ENCODE data around the gene CARD11. TPM values are rescaled to one million over a fixed set of nuclear protein-coding genes. Genes with fewer than 3 reads are reported as not detected.

The CARD11 gene
- total and polyA plus RNA-seq, 4 donors: 0.18 to 1.9 (median 1.5) TPM

GRCh38 chr7:2978408-2978807 lies 65.3 kb downstream of the CARD11 start:
- H3K27me3 ChIP-seq (ENCODE audit: control insufficient read depth in 1 of 2, insufficient read depth in 2 of 2, low read length in 1 of 2): no peaks in the 10 kb centered on the region
- no peak overlapping the region for H3K27ac ChIP-seq (ENCODE audit: low read depth in 1 of 2, low read length in 2 of 2)
- no peaks in the 10 kb centered on the region for H3K4me1 ChIP-seq (ENCODE audit: control insufficient read depth in 1 of 2, insufficient read depth in 2 of 2, low read length in 2 of 2)
- no peaks in the 10 kb centered on the region for H3K9me3 ChIP-seq (ENCODE audit: control insufficient read depth, low read length)
- ATAC-seq (ENCODE audit: low FRiP score) (no peak), DNase-seq (peak in 1 of 2 donors; percentile 55)
- WGBS, 2 donors: 13 to 15% methylated on average over 15 of the region's 15 CpGs
- intact Hi-C loops (cut with DNase I): no loop called here
- H3K36me3 ChIP-seq (ENCODE audit: control insufficient read depth in 1 of 2, insufficient read depth in 2 of 2, low read length in 1 of 2): no peaks in the 10 kb centered on the region
- H3K4me3 ChIP-seq (ENCODE audit: low read length in 2 of 2): no peak overlapping the region

- intact Hi-C loops (cut with DNase I): no loop called here
- H3K27ac ChIP-seq (ENCODE audit: low read depth in 1 of 2, low read length in 2 of 2): no peak overlapping the region
- no peak overlapping the region for H3K4me3 ChIP-seq (ENCODE audit: low read length in 2 of 2)
- peak in 1 of 2 donors; percentile 8 for DNase-seq
- H3K4me1 ChIP-seq (ENCODE audit: control insufficient read depth in 1 of 2, insufficient read depth in 2 of 2, low read length in 2 of 2): no peaks in the 10 kb centered on the region
- no peaks in the 10 kb centered on the region for H3K36me3 ChIP-seq (ENCODE audit: control insufficient read depth in 1 of 2, insufficient read depth in 2 of 2, low read length in 1 of 2)
- 74 to 77% methylated on average over 11 of the region's 11 CpGs for WGBS, 2 donors
- no peak for ATAC-seq (ENCODE audit: low FRiP score)
- H3K9me3 ChIP-seq (ENCODE audit: control insufficient read depth, low read length): no peaks in the 10 kb centered on the region
- H3K27me3 ChIP-seq (ENCODE audit: control insufficient read depth in 1 of 2, insufficient read depth in 2 of 2, low read length in 1 of 2): no peaks in the 10 kb centered on the region
Observed at GRCh38 chr7:2975821-2976371, 67.8 kb downstream of the CARD11 start.

GRCh38 chr7:2974093-2974819 lies 69.4 kb downstream of the CARD11 start:
- no peak overlapping the region for H3K27ac ChIP-seq (ENCODE audit: low read depth in 1 of 2, low read length in 2 of 2)
- H3K4me1 ChIP-seq (ENCODE audit: control insufficient read depth in 1 of 2, insufficient read depth in 2 of 2, low read length in 2 of 2): no peaks in the 10 kb centered on the region
- H3K36me3 ChIP-seq (ENCODE audit: control insufficient read depth in 1 of 2, insufficient read depth in 2 of 2, low read length in 1 of 2): no peaks in the 10 kb centered on the region
- 88% methylated on average over 13 of the region's 13 CpGs for WGBS, 2 donors
- H3K27me3 ChIP-seq (ENCODE audit: control insufficient read depth in 1 of 2, insufficient read depth in 2 of 2, low read length in 1 of 2): no peaks in the 10 kb centered on the region
- intact Hi-C loops (cut with DNase I): no loop called here
- ATAC-seq (ENCODE audit: low FRiP score): no peak
- no peak overlapping the region for H3K4me3 ChIP-seq (ENCODE audit: low read length in 2 of 2)
- DNase-seq: peak in 1 of 2 donors; percentile 27
- no peaks in the 10 kb centered on the region for H3K9me3 ChIP-seq (ENCODE audit: control insufficient read depth, low read length)

GRCh38 chr7:2972835-2973161 lies 70.9 kb downstream of the CARD11 start:
- Histone ChIP-seq H3K9me3 (ENCODE audit: control insufficient read depth, low read length) (no peaks in the 10 kb centered on the region), H3K36me3 (ENCODE audit: control insufficient read depth in 1 of 2, insufficient read depth in 2 of 2, low read length in 1 of 2) (no peaks in the 10 kb centered on the region), H3K4me1 (ENCODE audit: control insufficient read depth in 1 of 2, insufficient read depth in 2 of 2, low read length in 2 of 2) (no peaks in the 10 kb centered on the region), H3K4me3 (ENCODE audit: low read length in 2 of 2) (no peak overlapping the region), H3K27ac (ENCODE audit: low read depth in 1 of 2, low read length in 2 of 2) (no peak overlapping the region), H3K27me3 (ENCODE audit: control insufficient read depth in 1 of 2, insufficient read depth in 2 of 2, low read length in 1 of 2) (no peaks in the 10 kb centered on the region)
- no peak for ATAC-seq (ENCODE audit: low FRiP score)
- 93% methylated on average over 10 of the region's 10 CpGs for WGBS, 2 donors
- no peak for DNase-seq
- intact Hi-C loops (cut with DNase I): no loop called here

- no peak for ATAC-seq (ENCODE audit: low FRiP score)
- no peak for DNase-seq
- 73 to 74% methylated on average over 7 of the region's 7 CpGs for WGBS, 2 donors
- intact Hi-C loops (cut with DNase I): no loop called here
- H3K4me3 ChIP-seq (ENCODE audit: low read length in 2 of 2): no peak overlapping the region
- H3K4me1 ChIP-seq (ENCODE audit: control insufficient read depth in 1 of 2, insufficient read depth in 2 of 2, low read length in 2 of 2): no peaks in the 10 kb centered on the region
- H3K27ac ChIP-seq (ENCODE audit: low read depth in 1 of 2, low read length in 2 of 2): no peak overlapping the region
- no peaks in the 10 kb centered on the region for H3K9me3 ChIP-seq (ENCODE audit: control insufficient read depth, low read length)
- H3K27me3 ChIP-seq (ENCODE audit: control insufficient read depth in 1 of 2, insufficient read depth in 2 of 2, low read length in 1 of 2): no peaks in the 10 kb centered on the region
- H3K36me3 ChIP-seq (ENCODE audit: control insufficient read depth in 1 of 2, insufficient read depth in 2 of 2, low read length in 1 of 2): no peaks in the 10 kb centered on the region
Observed at GRCh38 chr7:2971914-2972834, 71.5 kb downstream of the CARD11 start.

- no peak for ATAC-seq (ENCODE audit: low FRiP score)
- Histone ChIP-seq H3K27me3 (ENCODE audit: control insufficient read depth in 1 of 2, insufficient read depth in 2 of 2, low read length in 1 of 2) (no peaks in the 10 kb centered on the region), H3K27ac (ENCODE audit: low read depth in 1 of 2, low read length in 2 of 2) (no peak overlapping the region), H3K36me3 (ENCODE audit: control insufficient read depth in 1 of 2, insufficient read depth in 2 of 2, low read length in 1 of 2) (no peaks in the 10 kb centered on the region), H3K4me1 (ENCODE audit: control insufficient read depth in 1 of 2, insufficient read depth in 2 of 2, low read length in 2 of 2) (no peaks in the 10 kb centered on the region), H3K4me3 (ENCODE audit: low read length in 2 of 2) (no peak overlapping the region), H3K9me3 (ENCODE audit: control insufficient read depth, low read length) (peaks cover 1% of the 10 kb centered on the region)
- intact Hi-C loops (cut with DNase I): no loop called here
- DNase-seq: no peak
- WGBS, 2 donors: 65% methylated on average over 11 of the region's 11 CpGs
Observed at GRCh38 chr7:2970861-2971260, 72.8 kb downstream of the CARD11 start.

- DNase-seq (no peak), ATAC-seq (ENCODE audit: low FRiP score) (no peak)
- WGBS, 2 donors: 95 to 97% methylated on average over 4 of the region's 4 CpGs
- no peaks in the 10 kb centered on the region for H3K4me1 ChIP-seq (ENCODE audit: control insufficient read depth in 1 of 2, insufficient read depth in 2 of 2, low read length in 2 of 2)
- H3K27ac ChIP-seq (ENCODE audit: low read depth in 1 of 2, low read length in 2 of 2): no peak overlapping the region
- H3K36me3 ChIP-seq (ENCODE audit: control insufficient read depth in 1 of 2, insufficient read depth in 2 of 2, low read length in 1 of 2): no peaks in the 10 kb centered on the region
- no peak overlapping the region for H3K4me3 ChIP-seq (ENCODE audit: low read length in 2 of 2)
- no peaks in the 10 kb centered on the region for H3K27me3 ChIP-seq (ENCODE audit: control insufficient read depth in 1 of 2, insufficient read depth in 2 of 2, low read length in 1 of 2)
- intact Hi-C loops (cut with DNase I): no loop called here
- peaks cover 4% of the 10 kb centered on the region for H3K9me3 ChIP-seq (ENCODE audit: control insufficient read depth, low read length)
Observed at GRCh38 chr7:2970307-2970664, 73.4 kb downstream of the CARD11 start.

GRCh38 chr7:2969398-2970306 lies 74.0 kb downstream of the CARD11 start:
- no peaks in the 10 kb centered on the region for H3K27me3 ChIP-seq (ENCODE audit: control insufficient read depth in 1 of 2, insufficient read depth in 2 of 2, low read length in 1 of 2)
- no peak for DNase-seq
- 95 to 97% methylated on average over 6 of the region's 6 CpGs for WGBS, 2 donors
- no peak overlapping the region for H3K4me3 ChIP-seq (ENCODE audit: low read length in 2 of 2)
- no peaks in the 10 kb centered on the region for H3K4me1 ChIP-seq (ENCODE audit: control insufficient read depth in 1 of 2, insufficient read depth in 2 of 2, low read length in 2 of 2)
- ATAC-seq (ENCODE audit: low FRiP score): no peak
- peaks cover 4% of the 10 kb centered on the region for H3K9me3 ChIP-seq (ENCODE audit: control insufficient read depth, low read length)
- intact Hi-C loops (cut with DNase I): no loop called here
- H3K27ac ChIP-seq (ENCODE audit: low read depth in 1 of 2, low read length in 2 of 2): no peak overlapping the region
- no peaks in the 10 kb centered on the region for H3K36me3 ChIP-seq (ENCODE audit: control insufficient read depth in 1 of 2, insufficient read depth in 2 of 2, low read length in 1 of 2)
